Upper lobe of right lung (tissue), 1 donor: ENCODE data around the gene SNX25. TPM values are rescaled to one million over a fixed set of nuclear protein-coding genes. Genes with fewer than 3 reads are reported as not detected.
"Not testable (repeated sequence)": the region's sequence is repeated elsewhere in the genome, so short reads cannot be mapped to it uniquely, and the experiment has no call there.

Source experiments
- ATAC-seq: fragments of 200-7000 bp; cut with Tn5 transposase; one replicate; pipeline ENCODE4 v1.9.1; 2020; ENCODE audit warnings: mild to moderate bottlenecking, moderate library complexity
- DNase-seq: peaks from one replicate; pipeline ENCODE4 v3.0.0-alpha.2; 2020
- H3K27ac ChIP-seq: fragments of 200-600 bp; one replicate; pipeline ENCODE4 v1.8.0; 2022
- H3K27me3 ChIP-seq: fragments of 200-600 bp; one replicate; pipeline ENCODE4 v1.8.0; 2022; ENCODE audit warnings: mild to moderate bottlenecking
- H3K36me3 ChIP-seq: fragments of 200-600 bp; one replicate; pipeline ENCODE4 v1.8.0; 2022
- H3K4me1 ChIP-seq: fragments of 200-600 bp; one replicate; pipeline ENCODE4 v1.8.0; 2022
- H3K4me3 ChIP-seq: fragments of 200-600 bp; one replicate; pipeline ENCODE4 v1.8.0; 2022; ENCODE audit warnings: mild to moderate bottlenecking
- H3K9me3 ChIP-seq: fragments of 200-600 bp; one replicate; pipeline ENCODE4 v1.8.0; 2022
- intact Hi-C: fragments of 100-400 bp; cut with DNase I; formaldehyde crosslinking; loops from one replicate; pipeline ENCODE4 v1.11.0; 2022
- total RNA-seq: library from RNA; stranded (reverse); fragmentation: NEBNext Ultra II Directional; extraction: Animal tissue kit (Norgen Biotek cat#: 25700); gene quantifications from one replicate; pipeline ENCODE4 v1.2.1, GENCODE V29; 2021
- TF ChIP-seq, protein P1 (sequence below): fragments of 200-600 bp; IDR thresholded peaks from one replicate; pipeline ENCODE4 v1.8.0; 2022; ENCODE audit warnings: antibody characterized with exemption
- donor health status: DM: no; HTN: yes; CAD: no; lungs with severe emphysema.

Gene SNX25
- total RNA-seq, 1 donor from 2014 or later, result 98.5 TPM

DNA sequence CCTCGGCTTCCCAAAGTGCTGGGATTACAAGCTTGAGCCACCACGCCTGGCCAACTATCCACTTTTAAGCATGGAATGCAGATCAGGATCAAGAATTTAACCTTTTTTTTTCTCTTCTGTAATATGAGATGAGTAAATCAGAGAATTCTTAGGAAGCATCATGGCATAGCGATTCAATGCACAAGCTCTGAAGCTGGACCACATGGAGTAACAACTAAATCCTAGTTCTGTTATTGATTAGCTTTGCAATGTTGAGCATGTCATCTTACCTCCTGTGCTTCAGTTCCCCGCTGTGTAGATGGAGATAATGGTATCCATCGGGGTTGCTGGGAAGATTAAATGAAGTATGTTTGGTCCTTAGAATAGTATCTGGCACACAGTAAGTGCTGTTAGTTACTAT lies 1.9 kb upstream of the SNX25 start:
- intact Hi-C loops, result no loop called here
- Histone ChIP-seq H3K9me3 (no peaks in the 10 kb centered on the region), H3K27ac (no peak overlapping the region), H3K4me1 (peaks cover 32% of the 10 kb centered on the region), H3K4me3 (no peak overlapping the region), H3K27me3 (no peaks in the 10 kb centered on the region), H3K36me3 (no peaks in the 10 kb centered on the region)
- ATAC-seq (no peak), DNase-seq (no peak)
- TF ChIP-seq, protein P1, sequence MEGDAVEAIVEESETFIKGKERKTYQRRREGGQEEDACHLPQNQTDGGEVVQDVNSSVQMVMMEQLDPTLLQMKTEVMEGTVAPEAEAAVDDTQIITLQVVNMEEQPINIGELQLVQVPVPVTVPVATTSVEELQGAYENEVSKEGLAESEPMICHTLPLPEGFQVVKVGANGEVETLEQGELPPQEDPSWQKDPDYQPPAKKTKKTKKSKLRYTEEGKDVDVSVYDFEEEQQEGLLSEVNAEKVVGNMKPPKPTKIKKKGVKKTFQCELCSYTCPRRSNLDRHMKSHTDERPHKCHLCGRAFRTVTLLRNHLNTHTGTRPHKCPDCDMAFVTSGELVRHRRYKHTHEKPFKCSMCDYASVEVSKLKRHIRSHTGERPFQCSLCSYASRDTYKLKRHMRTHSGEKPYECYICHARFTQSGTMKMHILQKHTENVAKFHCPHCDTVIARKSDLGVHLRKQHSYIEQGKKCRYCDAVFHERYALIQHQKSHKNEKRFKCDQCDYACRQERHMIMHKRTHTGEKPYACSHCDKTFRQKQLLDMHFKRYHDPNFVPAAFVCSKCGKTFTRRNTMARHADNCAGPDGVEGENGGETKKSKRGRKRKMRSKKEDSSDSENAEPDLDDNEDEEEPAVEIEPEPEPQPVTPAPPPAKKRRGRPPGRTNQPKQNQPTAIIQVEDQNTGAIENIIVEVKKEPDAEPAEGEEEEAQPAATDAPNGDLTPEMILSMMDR, result no peak

DNA sequence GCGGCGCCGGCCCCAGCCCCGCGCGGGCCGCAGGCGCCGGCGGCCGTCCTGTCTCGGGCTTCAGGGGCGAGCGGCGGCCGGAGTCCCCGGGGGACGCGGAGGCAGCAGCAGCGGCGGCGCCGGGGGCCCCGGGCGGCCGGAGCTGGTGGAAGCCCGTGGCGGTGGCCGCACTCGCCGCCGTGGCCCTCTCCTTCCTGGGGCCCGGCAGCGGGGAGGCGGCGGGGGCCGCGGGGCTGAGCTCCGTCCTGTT lies 379 bp downstream of the SNX25 start:
- H3K4me1 ChIP-seq, result peaks cover 22% of the 10 kb centered on the region
- H3K9me3 ChIP-seq, H3K36me3 ChIP-seq, H3K27me3 ChIP-seq, intact Hi-C loops, DNase-seq: not testable (repeated sequence)
- peak overlapping the region; percentile 67 for H3K4me3 ChIP-seq
- H3K27ac ChIP-seq, result peak overlapping the region; percentile 81
- ATAC-seq, result peak; percentile 7

DNA sequence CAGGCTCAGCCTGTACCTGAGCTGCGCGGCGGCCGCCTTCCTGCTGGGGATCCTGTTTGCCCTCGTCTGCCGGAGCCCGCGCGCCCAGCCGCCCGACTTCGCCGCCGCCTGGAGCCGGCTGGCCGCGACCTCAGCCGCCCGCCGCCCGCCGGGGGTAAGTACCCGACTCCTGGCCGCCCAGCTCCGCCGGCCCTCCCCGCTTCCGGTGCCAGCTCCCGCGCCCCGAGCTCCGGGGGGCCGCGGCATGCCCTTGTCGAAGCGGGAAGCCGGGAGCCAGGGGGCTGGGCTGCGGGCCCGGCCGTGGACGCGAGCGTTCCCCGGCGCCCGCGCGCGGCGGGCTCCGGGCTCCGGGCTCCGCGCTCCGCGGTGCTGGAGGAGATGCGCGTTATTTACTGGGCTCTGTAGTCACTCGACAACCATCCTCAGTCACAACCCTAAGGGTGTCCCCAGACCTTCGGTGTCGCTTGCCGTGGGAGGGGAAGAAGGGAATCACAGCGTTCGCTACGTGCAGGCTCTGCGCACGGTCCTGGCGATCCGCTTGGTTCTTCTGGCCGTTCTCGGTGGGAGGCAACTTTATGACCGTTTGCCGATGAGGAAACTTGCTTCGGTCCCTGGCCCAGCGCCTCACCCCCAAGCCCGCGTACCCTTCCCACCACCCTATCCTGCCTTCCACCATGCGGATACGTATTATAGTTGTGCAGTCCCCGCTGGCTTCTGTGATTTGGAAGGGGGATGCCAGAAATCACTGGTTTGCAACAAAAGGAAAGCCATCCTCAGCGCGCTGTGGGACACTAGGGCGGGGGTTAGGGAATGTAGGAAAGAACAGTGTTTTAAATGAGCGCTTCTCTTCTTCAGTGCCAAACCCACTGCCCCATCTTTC lies 944 bp downstream of the SNX25 start:
- peak; percentile 76 for DNase-seq
- intact Hi-C loops, result no loop called here
- Histone ChIP-seq H3K4me3 (peak overlapping the region; percentile 67), H3K36me3 (no peaks in the 10 kb centered on the region), H3K27me3 (no peaks in the 10 kb centered on the region), H3K4me1 (peaks cover 18% of the 10 kb centered on the region), H3K27ac (peak overlapping the region; percentile 81), H3K9me3 (no peaks in the 10 kb centered on the region)
- TF ChIP-seq, protein P1, result no peak
- peak; percentile 11 for ATAC-seq

DNA sequence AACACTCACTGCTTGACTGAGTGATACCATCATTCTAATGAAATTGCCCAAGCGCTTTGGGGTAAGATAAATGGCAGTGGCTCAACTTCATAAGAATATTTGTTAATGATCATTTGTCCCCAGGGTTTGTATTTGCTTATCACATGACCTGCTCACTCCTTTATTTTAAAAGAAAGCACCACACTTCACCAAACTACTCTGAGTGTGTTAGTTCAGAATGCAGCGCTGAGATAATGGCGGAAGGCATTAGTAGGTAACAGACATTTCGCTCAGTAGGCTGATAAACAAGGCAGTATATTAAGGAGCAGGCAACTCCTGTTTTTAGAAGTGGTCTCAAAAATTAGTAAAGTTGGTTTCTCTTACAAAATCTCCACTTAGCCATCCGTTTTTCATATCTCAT lies 1.6 kb downstream of the SNX25 start:
- Histone ChIP-seq H3K36me3 (no peaks in the 10 kb centered on the region), H3K27me3 (no peaks in the 10 kb centered on the region), H3K9me3 (no peaks in the 10 kb centered on the region), H3K4me3 (peak overlapping the region; percentile 67), H3K27ac (peak overlapping the region; percentile 81), H3K4me1 (peaks cover 18% of the 10 kb centered on the region)
- intact Hi-C loops, result no loop called here
- TF ChIP-seq, protein P1, result no peak
- DNase-seq (no peak), ATAC-seq (no peak)

DNA sequence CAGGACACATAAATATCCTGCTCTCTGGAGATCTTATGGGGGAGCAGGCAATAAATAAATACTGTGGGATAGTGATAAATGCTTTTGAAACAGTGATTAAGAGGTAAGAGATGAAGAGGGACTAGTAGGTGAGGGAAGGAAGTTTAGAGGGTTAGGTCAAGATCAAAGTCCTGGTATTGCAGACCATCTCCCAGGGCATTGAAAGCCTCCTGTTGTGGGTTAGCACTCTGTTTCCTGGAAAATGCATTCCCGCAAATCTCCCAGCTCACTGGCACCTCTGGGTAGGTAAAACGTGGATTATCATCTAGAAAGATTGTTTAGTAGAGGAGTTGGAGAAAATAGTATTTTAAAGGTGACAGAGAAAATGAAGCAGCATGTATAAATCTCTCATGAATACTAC lies 2.2 kb downstream of the SNX25 start:
- Histone ChIP-seq H3K27ac (peak overlapping the region; percentile 81), H3K27me3 (no peaks in the 10 kb centered on the region), H3K4me1 (peaks cover 18% of the 10 kb centered on the region), H3K4me3 (peak overlapping the region; percentile 67), H3K36me3 (no peaks in the 10 kb centered on the region), H3K9me3 (no peaks in the 10 kb centered on the region)
- no peak for ATAC-seq
- TF ChIP-seq, protein P1, result no peak
- DNase-seq, result no peak
- intact Hi-C loops, result no loop called here

DNA sequence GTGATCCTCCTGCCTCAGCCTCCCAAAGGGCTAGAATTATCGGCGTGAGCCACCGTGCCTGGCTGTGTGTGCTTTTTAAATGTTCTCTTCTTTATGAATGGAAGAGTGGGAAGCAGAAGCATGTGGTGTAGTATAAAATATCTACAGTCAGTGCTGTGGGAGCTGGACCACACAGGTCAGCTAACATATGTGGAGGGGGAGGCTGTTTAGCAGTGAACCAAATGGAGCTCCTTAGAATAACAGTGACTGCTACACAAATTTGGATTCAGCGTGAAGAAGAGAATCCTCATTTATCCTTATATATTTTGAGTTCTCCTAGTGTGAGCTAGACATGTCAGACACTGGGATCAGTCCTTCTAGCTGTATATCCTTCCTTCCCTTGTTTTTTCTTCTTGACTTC lies 3.2 kb downstream of the SNX25 start:
- intact Hi-C loops, result no loop called here
- H3K27me3 ChIP-seq, result no peaks in the 10 kb centered on the region
- H3K9me3 ChIP-seq, result no peaks in the 10 kb centered on the region
- no peak for ATAC-seq
- no peak for DNase-seq
- H3K27ac ChIP-seq, result no peak overlapping the region
- no peaks in the 10 kb centered on the region for H3K36me3 ChIP-seq
- H3K4me3 ChIP-seq, result peak overlapping the region; percentile 67
- peaks cover 18% of the 10 kb centered on the region for H3K4me1 ChIP-seq
- TF ChIP-seq, protein P1, result no peak
